Frontal cortex (tissue), 4 donors: Measurements from ENCODE around the gene DNAJC13. TPM values are rescaled to one million over a fixed set of nuclear protein-coding genes. Genes with fewer than 3 reads are reported as not detected.

Experiments used
- DNase-seq, 2 donors: peaks; one replicate each; pipeline ENCODE4 v3.0.0; 2012; ENCODE audit warnings: low spot score in 2 of 2
- FAIRE-seq: peaks from 2 replicates; lab custom pipeline; 2012; peaks lifted over from hg19 to GRCh38; lab: Jason Lieb, UNC
- total RNA-seq: library from RNA; depleted of rRNA; stranded (reverse); fragments of >200 nt; gene quantifications from one replicate; pipeline ENCODE4 v1.2.3, GENCODE V29; 2014
- donor health status: control.
- donor health status: control.
- donor health status: control.

Gene DNAJC13
- total RNA-seq, 1 donor from 2014 or later: 71.3 TPM

- DNase-seq: no peak
These were observed 40.0 kb downstream of the DNAJC13 start for GRCh38 chr3:132457286-132457685.

GRCh38 chr3:132459551-132459950, 42.2 kb downstream of the DNAJC13 start:
- DNase-seq (no peak), FAIRE-seq (no peak)

More at GRCh38 chr3:132457286-132457685, 40.0 kb downstream of the DNAJC13 start:
- FAIRE-seq: no peak

GRCh38 chr3:132461544-132461943, 44.2 kb downstream of the DNAJC13 start:
- DNase-seq (no peak), FAIRE-seq (no peak)

- FAIRE-seq (no peak), DNase-seq (no peak)
These were observed 46.8 kb downstream of the DNAJC13 start for GRCh38 chr3:132464066-132464465.

GRCh38 chr3:132469326-132469725, 52.0 kb downstream of the DNAJC13 start:
- no peak for FAIRE-seq

GRCh38 chr3:132486099-132486498, 68.8 kb downstream of the DNAJC13 start:
- no peak for FAIRE-seq
- DNase-seq: no peak

More at GRCh38 chr3:132469326-132469725, 52.0 kb downstream of the DNAJC13 start:
- DNase-seq: no peak

- FAIRE-seq (no peak), DNase-seq (no peak)
These were observed 70.8 kb downstream of the DNAJC13 start for GRCh38 chr3:132488151-132488550.

- no peak for DNase-seq
- FAIRE-seq: no peak
These were observed 81.8 kb downstream of the DNAJC13 start for GRCh38 chr3:132499071-132499470.

- FAIRE-seq: no peak
- no peak for DNase-seq
These were observed 86.3 kb downstream of the DNAJC13 start for GRCh38 chr3:132503559-132503958.

- FAIRE-seq (no peak), DNase-seq (no peak)
These were observed 87.2 kb downstream of the DNAJC13 start for GRCh38 chr3:132504375-132504933.

- DNase-seq: no peak
- no peak for FAIRE-seq
These were observed 90.4 kb downstream of the DNAJC13 start for GRCh38 chr3:132507657-132508056.

GRCh38 chr3:132509096-132509495, 91.8 kb downstream of the DNAJC13 start:
- DNase-seq (no peak), FAIRE-seq (no peak)

GRCh38 chr3:132509506-132509905, 92.2 kb downstream of the DNAJC13 start:
- DNase-seq (no peak), FAIRE-seq (no peak)

- FAIRE-seq (no peak), DNase-seq (no peak)
These were observed 95.8 kb downstream of the DNAJC13 start for GRCh38 chr3:132513057-132513456.

GRCh38 chr3:132517311-132517710, 100.0 kb downstream of the DNAJC13 start:
- DNase-seq (no peak), FAIRE-seq (no peak)

GRCh38 chr3:132519914-132520313, 102.6 kb downstream of the DNAJC13 start:
- FAIRE-seq: no peak
- no peak for DNase-seq

GRCh38 chr3:132521901-132522300, 104.6 kb downstream of the DNAJC13 start:
- FAIRE-seq (no peak), DNase-seq (no peak)

- FAIRE-seq: no peak
- no peak for DNase-seq
These were observed 105.1 kb downstream of the DNAJC13 start for GRCh38 chr3:132522353-132522752.

- FAIRE-seq (no peak), DNase-seq (no peak)
These were observed 113.3 kb downstream of the DNAJC13 start for GRCh38 chr3:132530624-132531023.

GRCh38 chr3:132535575-132536441, 118.5 kb downstream of the DNAJC13 start:
- DNase-seq (peak in 1 of 2 donors; percentile 28), FAIRE-seq (no peak)

GRCh38 chr3:132536442-132537153, 119.3 kb downstream of the DNAJC13 start:
- DNase-seq (no peak), FAIRE-seq (no peak)
